ENCODE results near the gene RRP9. TPM values are rescaled to one million over a fixed set of nuclear protein-coding genes. Genes with fewer than 3 reads are reported as not detected.

RRP9 gene
- total RNA-seq, 1 donor from 2014 or later = 20.6 TPM

GRCh38 chr3:51967384-51968169 is 25.9 kb upstream of the RRP9 start, which contains the start of gene PCBP4:
TSS of gene PCBP4 (minus strand) at chr3:51967454. CDS start at chr3:51961240, 6,214 bp downstream.
- Mint-ChIP-seq H3K4me3 (ENCODE audit: unreplicated experiment) (peak within 1 kb of the TSS; percentile 91), H3K27me3 (ENCODE audit: unreplicated experiment) (peaks cover 14% of the 10 kb centered on the region), H3K9me3 (ENCODE audit: unreplicated experiment) (no peaks in the 10 kb centered on the region), H3K4me1 (ENCODE audit: unreplicated experiment) (peaks cover 18% of the 10 kb centered on the region), H3K27ac (ENCODE audit: unreplicated experiment) (peak within 1 kb of the TSS; percentile 74), H3K36me3 (ENCODE audit: low read depth, unreplicated experiment) (peaks cover 3% of the 10 kb centered on the region)
- DNase-seq (ENCODE audit: low spot score) = peak; percentile 52
- no peak for TF ChIP-seq CTCF (IDR thresholded peaks at IDR 0.05; ENCODE audit: unreplicated experiment)

DNA sequence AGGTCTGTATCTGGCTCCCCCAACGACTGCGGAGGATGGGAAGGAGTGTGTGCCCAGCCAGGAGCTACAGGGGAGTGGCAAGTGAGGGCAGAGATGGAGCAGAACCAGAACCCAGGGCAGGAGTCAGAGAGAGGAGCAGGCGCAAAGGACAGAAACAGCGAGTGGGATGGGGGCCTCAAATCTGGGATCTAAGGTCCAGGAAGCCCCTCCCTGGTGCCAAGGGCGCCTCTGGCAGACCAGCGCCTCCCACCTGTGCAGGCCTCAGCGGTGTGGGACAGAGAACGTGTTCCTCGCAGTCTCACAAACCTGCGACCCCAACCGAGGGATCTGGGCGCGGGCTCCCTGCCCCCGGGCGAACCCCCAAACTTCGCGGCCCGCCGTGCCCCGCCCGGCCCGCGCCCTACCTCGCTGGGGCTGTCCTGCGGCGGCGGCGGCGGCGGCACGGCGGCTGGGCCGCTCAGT is 25.2 kb upstream of the RRP9 start:
- H3K4me3 Mint-ChIP-seq (ENCODE audit: unreplicated experiment) = peak overlapping the region; percentile 91
- peaks cover 18% of the 10 kb centered on the region for H3K4me1 Mint-ChIP-seq (ENCODE audit: unreplicated experiment)
- DNase-seq (ENCODE audit: low spot score) = no peak
- peaks cover 14% of the 10 kb centered on the region for H3K27me3 Mint-ChIP-seq (ENCODE audit: unreplicated experiment)
- peak overlapping the region; percentile 36 for H3K27ac Mint-ChIP-seq (ENCODE audit: unreplicated experiment)
- no peak for TF ChIP-seq CTCF (IDR thresholded peaks at IDR 0.05; ENCODE audit: unreplicated experiment)
- H3K9me3 Mint-ChIP-seq (ENCODE audit: unreplicated experiment) = no peaks in the 10 kb centered on the region
- peaks cover 3% of the 10 kb centered on the region for H3K36me3 Mint-ChIP-seq (ENCODE audit: low read depth, unreplicated experiment)

DNA sequence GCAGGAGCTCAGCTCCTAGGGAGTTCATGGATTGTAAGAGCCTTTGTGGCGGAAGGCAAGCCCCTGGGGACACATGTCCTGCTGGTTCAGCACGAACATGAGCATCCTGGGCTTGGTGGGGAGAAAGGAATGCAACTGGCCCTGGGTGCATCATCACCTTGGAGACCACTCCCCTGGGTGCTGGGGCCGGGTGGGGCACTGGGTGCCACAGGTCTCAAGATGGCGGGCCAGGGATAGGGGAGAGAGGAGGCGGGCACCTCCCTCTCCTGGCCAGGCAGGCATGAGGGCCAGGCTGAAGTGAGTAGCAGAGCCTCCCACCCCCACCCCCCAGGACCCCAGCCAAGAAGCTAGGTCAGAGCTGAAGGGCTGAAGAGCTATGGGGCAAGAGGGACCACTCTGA is 24.8 kb upstream of the RRP9 start:
- Mint-ChIP-seq H3K36me3 (ENCODE audit: low read depth, unreplicated experiment) (peaks cover 3% of the 10 kb centered on the region), H3K4me3 (ENCODE audit: unreplicated experiment) (peak overlapping the region; percentile 91), H3K27me3 (ENCODE audit: unreplicated experiment) (peaks cover 17% of the 10 kb centered on the region), H3K27ac (ENCODE audit: unreplicated experiment) (peak overlapping the region; percentile 36), H3K4me1 (ENCODE audit: unreplicated experiment) (peaks cover 18% of the 10 kb centered on the region), H3K9me3 (ENCODE audit: unreplicated experiment) (no peaks in the 10 kb centered on the region)
- no peak for DNase-seq (ENCODE audit: low spot score)
- TF ChIP-seq CTCF (IDR thresholded peaks at IDR 0.05; ENCODE audit: unreplicated experiment) = no peak

GRCh38 chr3:51966016-51966415 is 24.3 kb upstream of the RRP9 start:
- H3K27ac Mint-ChIP-seq (ENCODE audit: unreplicated experiment) = no peak overlapping the region
- peaks cover 18% of the 10 kb centered on the region for H3K4me1 Mint-ChIP-seq (ENCODE audit: unreplicated experiment)
- no peak for DNase-seq (ENCODE audit: low spot score)
- H3K36me3 Mint-ChIP-seq (ENCODE audit: low read depth, unreplicated experiment) = peaks cover 3% of the 10 kb centered on the region
- H3K9me3 Mint-ChIP-seq (ENCODE audit: unreplicated experiment) = no peaks in the 10 kb centered on the region
- H3K4me3 Mint-ChIP-seq (ENCODE audit: unreplicated experiment) = peak overlapping the region; percentile 91
- no peak for TF ChIP-seq CTCF (IDR thresholded peaks at IDR 0.05; ENCODE audit: unreplicated experiment)
- H3K27me3 Mint-ChIP-seq (ENCODE audit: unreplicated experiment) = peaks cover 20% of the 10 kb centered on the region

DNA sequence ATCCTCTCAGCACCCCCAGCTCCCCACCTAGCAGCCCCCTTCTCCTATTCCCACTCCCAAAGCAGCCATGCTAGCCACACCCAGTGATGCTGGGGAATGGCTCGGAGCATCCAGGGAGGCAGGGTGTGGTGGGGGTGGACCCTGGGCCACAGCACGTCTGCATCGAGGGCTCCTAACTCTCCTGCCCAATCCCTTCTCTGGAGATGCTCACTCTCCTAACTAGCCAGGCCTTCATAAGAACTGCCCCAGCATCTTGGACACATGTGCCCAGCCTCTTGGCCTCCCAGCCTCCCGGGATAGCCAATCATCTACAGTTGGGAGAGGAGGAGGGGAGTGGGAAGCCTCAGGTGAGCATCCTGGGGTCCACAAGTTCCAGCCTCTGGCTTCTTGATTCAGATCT is 22.8 kb upstream of the RRP9 start:
- H3K9me3 Mint-ChIP-seq (ENCODE audit: unreplicated experiment) = no peaks in the 10 kb centered on the region
- no peak for DNase-seq (ENCODE audit: low spot score)
- peaks cover 17% of the 10 kb centered on the region for H3K27me3 Mint-ChIP-seq (ENCODE audit: unreplicated experiment)
- H3K4me1 Mint-ChIP-seq (ENCODE audit: unreplicated experiment) = peaks cover 18% of the 10 kb centered on the region
- peaks cover 3% of the 10 kb centered on the region for H3K36me3 Mint-ChIP-seq (ENCODE audit: low read depth, unreplicated experiment)
- no peak overlapping the region for H3K4me3 Mint-ChIP-seq (ENCODE audit: unreplicated experiment)
- TF ChIP-seq CTCF (IDR thresholded peaks at IDR 0.05; ENCODE audit: unreplicated experiment) = no peak
- H3K27ac Mint-ChIP-seq (ENCODE audit: unreplicated experiment) = no peak overlapping the region

All from endothelial cell (in vitro differentiated cells).